AG04450 (cell line): ENCODE data around the gene CDH24. TPM values are rescaled to one million over a fixed set of nuclear protein-coding genes. Genes with fewer than 3 reads are reported as not detected.
A peak's percentile ranks its signal among the peaks of the same experiment; 100 is the strongest.

Experiments used
- CTCF ChIA-PET: fragments of 300-600, 350-600 bp; formaldehyde crosslinking; extraction: SDS; loops from one replicate; lab custom pipeline; 2022; ENCODE audit warnings: antibody characterized with exemption, inconsistent platforms; lab: Charles Lee
- POLR2A ChIA-PET: fragments of 350-600 bp; formaldehyde crosslinking; extraction: SDS; loops from one replicate; lab custom pipeline; 2021; ENCODE audit warnings: antibody characterized with exemption, inconsistent platforms; lab: Yijun Ruan, JAX
- DNase-seq: peaks from one replicate; pipeline ENCODE4 v3.0.0-alpha.2; 2011; ENCODE audit warnings: low read depth, low spot score
- H3K27ac ChIP-seq: one replicate; pipeline ENCODE4 v1.5.1; 2012; ENCODE audit warnings: low read depth, low read length, control low read depth
- H3K27me3 ChIP-seq: one replicate; pipeline ENCODE4 v1.6.0; 2012; ENCODE audit warnings: low read length; ENCODE audit not compliant: control insufficient read depth, insufficient read depth
- H3K4me3 ChIP-seq: 2 replicates; pipeline ENCODE4 v1.5.1; 2011; ENCODE audit warnings: mild to moderate bottlenecking, low read depth, low read length, control low read depth
- H3K9me3 ChIP-seq: 2 replicates; pipeline ENCODE4 v1.5.1; 2012; ENCODE audit warnings: low read length; ENCODE audit not compliant: control insufficient read depth, insufficient read depth
- CTCF ChIP-seq: IDR thresholded peaks from 2 replicates; pipeline ENCODE4 v1.5.1; 2011; ENCODE audit warnings: low read depth, low read length, control low read depth, inconsistent platforms
- polyA plus RNA-seq: library from polyadenylated mRNA; depleted of rRNA; stranded (reverse); fragments of >200 nt; gene quantifications from 2 replicates; pipeline ENCODE4 v1.2.3, GENCODE V29; 2011

The CDH24 gene
- polyA plus RNA-seq, 1 experiment = 10.1 TPM

GRCh38 chr14:23076785-23077408, 19.6 kb upstream of the CDH24 start:
- DNase-seq = no peak
- H3K9me3 ChIP-seq = no peaks in the 10 kb centered on the region
- ChIA-PET CTCF (interaction anchor here (0.5 to 17.2 kb wide), 37 partner anchors 10 to 521 kb away, joined by 3 to 317 read pairs (median 5); partner anchors contain the start of genes ACIN1, C14orf119 and LRP10), POLR2A (interaction anchor here (0.5 to 3.9 kb wide), 5 partner anchors 8 to 218 kb away, joined by 3 to 31 read pairs (median 5); partner anchors contain the start of genes ACIN1 and C14orf119)
- H3K27ac ChIP-seq = no peak overlapping the region
- H3K27me3 ChIP-seq = no peaks in the 10 kb centered on the region
- no peak overlapping the region for H3K4me3 ChIP-seq
- TF ChIP-seq CTCF = peak; percentile 75

- no peaks in the 10 kb centered on the region for H3K9me3 ChIP-seq
- no peaks in the 10 kb centered on the region for H3K27me3 ChIP-seq
- no peak overlapping the region for H3K4me3 ChIP-seq
- CTCF ChIA-PET = interaction anchor here (0.6 to 1.7 kb wide), 3 partner anchors 19 to 263 kb away, joined by 3 to 9 read pairs (median 4); no protein-coding TSS in a partner anchor
- POLR2A ChIA-PET = interaction anchor here (2.1 kb wide), 1 partner anchor 20 kb away, joined by 7 read pairs; the partner anchor contains the start of genes ACIN1 and C14orf119
- H3K27ac ChIP-seq = no peak overlapping the region
- no peak for TF ChIP-seq CTCF
- no peak for DNase-seq
These were observed 17.6 kb upstream of the CDH24 start for GRCh38 chr14:23074906-23075305.

- ChIA-PET CTCF (interaction anchor here (0.8 to 2.8 kb wide), 9 partner anchors 10 to 86 kb away, joined by 3 to 22 read pairs (median 7); partner anchors contain the start of genes ACIN1 and C14orf119), POLR2A (interaction anchor here (0.5 to 2.0 kb wide), 6 partner anchors 10 to 628 kb away, joined by 3 to 28 read pairs (median 4); partner anchors contain the start of genes ACIN1, AJUBA, C14orf119 and HAUS4)
- H3K9me3 ChIP-seq = no peaks in the 10 kb centered on the region
- H3K27me3 ChIP-seq = no peaks in the 10 kb centered on the region
- TF ChIP-seq CTCF = no peak
- DNase-seq = no peak
- peak overlapping the region; percentile 17; the same call in 1 of the 2 replicates for H3K4me3 ChIP-seq
- peak overlapping the region; percentile 73 for H3K27ac ChIP-seq
These were observed 14.7 kb upstream of the CDH24 start for GRCh38 chr14:23071921-23072539.

- Histone ChIP-seq H3K9me3 (no peaks in the 10 kb centered on the region), H3K4me3 (peak overlapping the region; percentile 89), H3K27ac (peak overlapping the region; percentile 73), H3K27me3 (no peaks in the 10 kb centered on the region)
- ChIA-PET POLR2A (interaction anchor here (0.5 to 2.0 kb wide), 7 partner anchors 9 to 627 kb away, joined by 3 to 28 read pairs (median 4); partner anchors contain the start of genes ACIN1, AJUBA, C14orf119 and HAUS4), CTCF (interaction anchor here (0.8 to 2.8 kb wide), 10 partner anchors 10 to 514 kb away, joined by 3 to 22 read pairs (median 8); partner anchors contain the start of genes ACIN1, C14orf119 and CDH24)
- no peak for TF ChIP-seq CTCF
- DNase-seq = peak; percentile 82
These were observed 14.1 kb upstream of the CDH24 start for GRCh38 chr14:23071244-23071920.
